Brain microvascular endothelial cell (primary cell): Measurements from ENCODE around the gene NAGPA.

Experiments used
- DNase-seq: peaks from one replicate; pipeline ENCODE4 v3.0.0-alpha.2; 2020
- H3K27ac ChIP-seq: fragments of 250-450 bp; sonication (Bioruptor Pico); 2 replicates; pipeline ENCODE4 v1.5.1; 2020; ENCODE audit warnings: mild to moderate bottlenecking, moderate library complexity
- H3K27me3 ChIP-seq: fragments of 250-450 bp; sonication (Bioruptor Pico); replicated peaks from 2 replicates; pipeline ENCODE4 v1.5.1; 2020; ENCODE audit warnings: mild to moderate bottlenecking
- H3K36me3 ChIP-seq: fragments of 250-450 bp; sonication (Bioruptor Pico); replicated peaks from 2 replicates; pipeline ENCODE4 v1.5.1; 2020; ENCODE audit warnings: mild to moderate bottlenecking
- H3K4me3 ChIP-seq: 2 replicates; pipeline ENCODE4 v1.5.1; 2011; ENCODE audit warnings: low read depth, mild to moderate bottlenecking, control low read depth, low read length, moderate library complexity
- in situ Hi-C: cut with HindIII; loops from 2 replicates; pipeline ENCODE4 v1.10.0; 2017; ENCODE audit warnings: low sequenced_read_pairs, low pct_ligation_motif_present
- TF ChIP-seq, protein P1 (sequence below): IDR thresholded peaks from 2 replicates; pipeline ENCODE4 v1.5.1; 2011; ENCODE audit warnings: low read depth, mild to moderate bottlenecking, moderate library complexity, low read length, control low read depth, inconsistent platforms; ENCODE audit errors: missing control alignments

The NAGPA gene

GRCh38 chr16:5027086-5027485 lies 6.6 kb downstream of the NAGPA start:
- Histone ChIP-seq H3K4me3 (no peak overlapping the region), H3K27me3 (no peaks in the 10 kb centered on the region), H3K36me3 (no peaks in the 10 kb centered on the region), H3K27ac (no peak overlapping the region)
- TF ChIP-seq, protein P1, sequence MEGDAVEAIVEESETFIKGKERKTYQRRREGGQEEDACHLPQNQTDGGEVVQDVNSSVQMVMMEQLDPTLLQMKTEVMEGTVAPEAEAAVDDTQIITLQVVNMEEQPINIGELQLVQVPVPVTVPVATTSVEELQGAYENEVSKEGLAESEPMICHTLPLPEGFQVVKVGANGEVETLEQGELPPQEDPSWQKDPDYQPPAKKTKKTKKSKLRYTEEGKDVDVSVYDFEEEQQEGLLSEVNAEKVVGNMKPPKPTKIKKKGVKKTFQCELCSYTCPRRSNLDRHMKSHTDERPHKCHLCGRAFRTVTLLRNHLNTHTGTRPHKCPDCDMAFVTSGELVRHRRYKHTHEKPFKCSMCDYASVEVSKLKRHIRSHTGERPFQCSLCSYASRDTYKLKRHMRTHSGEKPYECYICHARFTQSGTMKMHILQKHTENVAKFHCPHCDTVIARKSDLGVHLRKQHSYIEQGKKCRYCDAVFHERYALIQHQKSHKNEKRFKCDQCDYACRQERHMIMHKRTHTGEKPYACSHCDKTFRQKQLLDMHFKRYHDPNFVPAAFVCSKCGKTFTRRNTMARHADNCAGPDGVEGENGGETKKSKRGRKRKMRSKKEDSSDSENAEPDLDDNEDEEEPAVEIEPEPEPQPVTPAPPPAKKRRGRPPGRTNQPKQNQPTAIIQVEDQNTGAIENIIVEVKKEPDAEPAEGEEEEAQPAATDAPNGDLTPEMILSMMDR: no peak
- in situ Hi-C loops: no loop called here
- DNase-seq: no peak

- H3K36me3 ChIP-seq: no peaks in the 10 kb centered on the region
- no peaks in the 10 kb centered on the region for H3K27me3 ChIP-seq
- no peak for DNase-seq
- in situ Hi-C loops: no loop called here
- no peak overlapping the region for H3K27ac ChIP-seq
- no peak overlapping the region for H3K4me3 ChIP-seq
- TF ChIP-seq, protein P1: no peak
Observed at GRCh38 chr16:5026664-5027063, 7.1 kb downstream of the NAGPA start.

GRCh38 chr16:5025171-5025632 lies 8.5 kb downstream of the NAGPA start:
- DNase-seq: no peak
- H3K4me3 ChIP-seq: no peak overlapping the region
- H3K27me3 ChIP-seq: no peaks in the 10 kb centered on the region
- in situ Hi-C loops: no loop called here
- no peaks in the 10 kb centered on the region for H3K36me3 ChIP-seq
- H3K27ac ChIP-seq: no peak overlapping the region
- TF ChIP-seq, protein P1: peak; percentile 68

- Histone ChIP-seq H3K27ac (no peak overlapping the region), H3K4me3 (no peak overlapping the region), H3K27me3 (no peaks in the 10 kb centered on the region), H3K36me3 (no peaks in the 10 kb centered on the region)
- in situ Hi-C loops: no loop called here
- TF ChIP-seq, protein P1: no peak
- DNase-seq: no peak
Observed at GRCh38 chr16:5024632-5025031, 9.1 kb downstream of the NAGPA start.

DNA sequence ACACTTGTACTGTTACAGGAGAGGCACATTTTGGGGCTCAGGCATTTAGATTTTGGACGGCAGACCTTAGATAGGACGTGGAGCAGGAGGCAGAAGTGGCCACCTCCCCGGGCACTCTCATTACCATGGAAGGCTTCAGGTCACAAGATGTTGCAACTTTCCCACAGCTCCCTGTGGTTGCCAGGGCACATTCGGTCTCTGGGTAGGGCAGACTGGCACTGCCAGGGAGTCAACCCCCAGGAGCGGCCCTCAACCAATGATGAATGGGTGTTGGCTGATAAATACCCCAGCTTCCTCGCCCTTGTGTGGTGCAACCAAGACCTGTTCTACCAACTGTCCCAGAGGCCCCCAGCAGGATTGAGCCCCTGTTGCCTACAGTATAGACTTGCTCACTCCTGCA lies 11.2 kb downstream of the NAGPA start:
- Histone ChIP-seq H3K4me3 (no peak overlapping the region), H3K27ac (no peak overlapping the region), H3K27me3 (no peaks in the 10 kb centered on the region), H3K36me3 (no peaks in the 10 kb centered on the region)
- no peak for DNase-seq
- TF ChIP-seq, protein P1: no peak
- in situ Hi-C loops: no loop called here

DNA sequence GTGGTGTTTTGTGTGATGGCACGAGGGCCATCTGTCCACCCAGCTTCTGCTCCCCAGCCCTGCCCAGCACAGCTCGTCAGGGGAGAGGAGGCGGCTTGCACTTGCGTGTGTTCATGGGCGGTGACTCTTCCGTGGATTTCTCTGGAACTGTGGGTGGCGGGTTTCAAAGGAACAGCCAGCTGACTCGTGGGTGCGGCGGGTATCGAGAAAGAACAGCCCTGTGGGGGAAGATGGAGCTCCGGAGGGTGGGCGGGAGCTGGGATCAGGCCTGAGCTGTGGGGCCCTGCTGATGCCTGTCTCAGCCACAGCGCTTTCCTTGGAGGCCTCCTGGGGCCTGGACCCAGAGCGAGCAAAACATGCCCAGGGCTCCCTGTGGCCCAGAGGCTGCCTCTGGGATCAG lies 13.2 kb downstream of the NAGPA start:
- in situ Hi-C loops: no loop called here
- TF ChIP-seq, protein P1: no peak
- DNase-seq: no peak

More for the DNA sequence above, 13.2 kb downstream of the NAGPA start:
- H3K36me3 ChIP-seq: no peaks in the 10 kb centered on the region
- H3K4me3 ChIP-seq: no peak overlapping the region
- no peak overlapping the region for H3K27ac ChIP-seq
- H3K27me3 ChIP-seq: no peaks in the 10 kb centered on the region
